Adrenal gland (tissue), 5 donors: ENCODE measurements around the gene CLMN.

Experiments
- POLR2A ChIP-seq, 2 donors: fragments of 450-650 bp; IDR thresholded peaks; one replicate each; pipeline ENCODE4 v1.6.1; 2017; ENCODE audit warnings: antibody characterized with exemption in 2 of 2, mild to moderate bottlenecking in 2 of 2, moderate library complexity in 1 of 2
- TF ChIP-seq, protein P1 (sequence below), 6 experiments: fragments of 450-650 bp in 4 of 6; fragments of 200-600 bp in 2 of 6; sonication (generic) in 1 of 6; IDR thresholded peaks; 1 replicate in 5 of 6; 2 replicates in 1 of 6; pipeline versions ENCODE4 v1.5.1 to v1.8.0; 2016 to 2021; ENCODE audit warnings: antibody characterized with exemption in 6 of 6, mild to moderate bottlenecking in 2 of 6, moderate library complexity in 1 of 6
- donor health status: DM: no; HTN: no; CAD: no.

DNA sequence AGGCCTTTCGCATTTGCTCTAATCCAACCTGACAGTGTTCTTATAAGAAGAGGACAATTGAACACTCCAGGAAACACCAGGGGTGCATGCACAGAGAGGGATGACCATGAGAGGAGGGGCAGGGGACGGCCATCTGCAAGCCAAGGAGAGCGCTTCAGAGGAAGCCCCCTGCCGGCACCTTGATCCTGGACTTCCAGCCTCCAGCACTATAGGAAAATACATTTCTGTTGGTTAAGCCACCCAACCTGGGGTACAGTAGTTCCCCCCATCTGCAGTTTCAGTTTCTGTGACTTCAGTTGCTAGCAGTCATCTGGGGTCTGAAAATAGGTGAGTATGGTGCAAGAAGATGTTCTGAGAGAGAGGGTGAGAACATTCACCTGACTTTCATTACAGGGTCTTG lies 64.7 kb downstream of the CLMN start:
- TF ChIP-seq, protein P1, sequence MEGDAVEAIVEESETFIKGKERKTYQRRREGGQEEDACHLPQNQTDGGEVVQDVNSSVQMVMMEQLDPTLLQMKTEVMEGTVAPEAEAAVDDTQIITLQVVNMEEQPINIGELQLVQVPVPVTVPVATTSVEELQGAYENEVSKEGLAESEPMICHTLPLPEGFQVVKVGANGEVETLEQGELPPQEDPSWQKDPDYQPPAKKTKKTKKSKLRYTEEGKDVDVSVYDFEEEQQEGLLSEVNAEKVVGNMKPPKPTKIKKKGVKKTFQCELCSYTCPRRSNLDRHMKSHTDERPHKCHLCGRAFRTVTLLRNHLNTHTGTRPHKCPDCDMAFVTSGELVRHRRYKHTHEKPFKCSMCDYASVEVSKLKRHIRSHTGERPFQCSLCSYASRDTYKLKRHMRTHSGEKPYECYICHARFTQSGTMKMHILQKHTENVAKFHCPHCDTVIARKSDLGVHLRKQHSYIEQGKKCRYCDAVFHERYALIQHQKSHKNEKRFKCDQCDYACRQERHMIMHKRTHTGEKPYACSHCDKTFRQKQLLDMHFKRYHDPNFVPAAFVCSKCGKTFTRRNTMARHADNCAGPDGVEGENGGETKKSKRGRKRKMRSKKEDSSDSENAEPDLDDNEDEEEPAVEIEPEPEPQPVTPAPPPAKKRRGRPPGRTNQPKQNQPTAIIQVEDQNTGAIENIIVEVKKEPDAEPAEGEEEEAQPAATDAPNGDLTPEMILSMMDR (IDR thresholded peaks at IDR 0.05) = no peak
- no peak for TF ChIP-seq POLR2A (IDR thresholded peaks at IDR 0.05)
